HG03097 (cell line): Measurements from ENCODE around the gene PMPCB.

ENCODE experiments used
- ATAC-seq: cut with Tn5 transposase; IDR thresholded peaks from one replicate; pipeline ENCODE4 v1.9.1; 2021; ENCODE audit not compliant: unreplicated experiment, low FRiP score

Gene PMPCB

GRCh38 chr7:103317009-103317408 is 19.8 kb downstream of the PMPCB start:
- no peak for ATAC-seq

GRCh38 chr7:103325744-103326143 is 28.5 kb downstream of the PMPCB start:
- no peak for ATAC-seq

- no peak for ATAC-seq
Observed at GRCh38 chr7:103336761-103337160, 39.5 kb downstream of the PMPCB start.

GRCh38 chr7:103338864-103339263 is 41.6 kb downstream of the PMPCB start:
- no peak for ATAC-seq

DNA sequence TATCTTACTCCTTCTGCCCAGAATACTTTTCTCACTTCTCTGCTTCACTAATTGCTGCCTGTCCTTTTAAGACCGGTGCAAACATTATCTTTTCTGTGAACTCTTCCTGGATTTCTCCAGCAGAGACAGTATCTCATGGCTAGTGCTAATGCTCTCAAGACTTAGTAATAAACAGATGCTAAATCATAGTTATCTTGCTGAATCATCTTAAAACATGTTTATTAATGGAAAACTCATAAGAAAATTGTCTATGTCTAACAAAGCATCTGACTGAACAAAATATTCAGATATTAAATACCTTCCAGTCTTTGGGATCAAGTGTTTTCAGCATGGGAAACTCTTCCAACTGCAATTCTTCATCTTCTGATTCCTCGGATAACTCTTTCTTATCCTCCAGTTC is 44.2 kb downstream of the PMPCB start:
- ATAC-seq = no peak

DNA sequence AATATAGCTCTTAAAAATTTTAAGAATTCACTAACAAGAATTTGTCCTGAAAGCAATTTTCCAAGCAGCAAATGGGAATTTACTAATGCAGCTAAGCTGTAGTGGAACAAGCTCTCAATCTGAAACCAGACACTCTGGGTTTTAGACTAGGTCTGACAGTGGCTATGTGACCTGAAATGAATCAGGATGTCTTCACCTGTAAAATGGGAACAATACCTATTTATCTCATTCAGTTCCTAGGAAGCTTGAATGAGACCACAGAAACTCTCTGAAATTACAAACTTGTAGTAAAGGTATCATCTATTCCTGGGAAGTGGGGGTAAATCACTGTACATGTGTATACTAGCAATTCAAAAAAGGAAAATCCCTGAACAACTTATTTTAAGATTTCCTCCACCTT is 46.1 kb downstream of the PMPCB start:
- no peak for ATAC-seq

DNA sequence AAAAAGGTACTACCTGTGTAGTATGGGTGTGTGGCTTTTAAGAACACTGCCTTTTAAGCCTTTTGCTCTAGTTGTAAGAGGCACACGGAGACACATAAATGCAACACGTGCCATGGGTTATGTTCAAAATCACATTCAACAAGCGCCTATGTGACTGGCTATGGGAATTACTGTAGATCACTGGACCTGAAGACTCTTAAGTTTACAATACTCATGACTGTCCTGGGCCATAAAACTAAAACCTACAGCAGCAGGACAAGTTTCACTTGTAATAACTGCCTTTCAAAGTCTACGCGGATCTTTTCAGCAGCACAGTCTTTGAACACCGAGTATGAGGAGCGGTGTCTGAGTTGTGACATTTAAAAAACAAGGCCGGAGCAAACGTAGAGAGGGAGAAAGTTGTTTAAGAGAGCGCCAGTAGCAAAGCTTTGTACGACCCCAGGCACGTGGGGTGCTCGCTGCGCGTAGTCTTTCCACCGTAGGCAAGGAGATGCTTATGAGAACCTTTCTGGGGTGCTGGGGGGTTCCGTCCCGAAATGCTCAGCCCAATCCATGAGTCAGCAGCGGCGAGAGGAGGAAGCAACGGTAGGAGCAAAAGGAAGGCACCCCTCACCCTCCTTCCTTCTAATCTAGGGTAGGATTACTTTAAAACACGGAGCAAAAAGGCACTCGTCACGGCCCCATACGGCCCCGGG is 46.7 kb downstream of the PMPCB start:
- ATAC-seq = peak; percentile 0

GRCh38 chr7:103344453-103345149 is 47.4 kb downstream of the PMPCB start, which contains the start of gene DNAJC2:
DNAJC2 (minus strand) TSS chr7:103344767; CDS start chr7:103344622, 145 bp downstream.
- ATAC-seq = peak; percentile 76

DNA sequence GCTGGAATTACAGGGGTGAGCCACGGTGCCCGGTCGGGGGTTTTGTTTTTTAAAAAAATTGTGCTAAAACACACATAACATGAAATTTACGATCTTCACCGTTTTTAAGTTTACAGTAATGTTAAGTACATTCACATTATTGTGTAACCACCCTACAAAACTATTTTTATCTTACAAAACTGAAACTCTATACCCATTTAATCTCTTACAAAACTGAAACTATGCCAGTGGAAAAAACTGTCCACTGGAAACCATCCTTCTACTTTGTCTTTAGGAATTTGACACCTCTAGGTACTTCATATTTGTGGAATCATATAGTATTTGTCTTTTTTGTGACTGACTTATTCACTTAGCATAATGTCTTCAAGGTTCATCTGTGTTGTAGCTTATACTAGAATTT is 49.2 kb downstream of the PMPCB start:
- ATAC-seq = no peak

DNA sequence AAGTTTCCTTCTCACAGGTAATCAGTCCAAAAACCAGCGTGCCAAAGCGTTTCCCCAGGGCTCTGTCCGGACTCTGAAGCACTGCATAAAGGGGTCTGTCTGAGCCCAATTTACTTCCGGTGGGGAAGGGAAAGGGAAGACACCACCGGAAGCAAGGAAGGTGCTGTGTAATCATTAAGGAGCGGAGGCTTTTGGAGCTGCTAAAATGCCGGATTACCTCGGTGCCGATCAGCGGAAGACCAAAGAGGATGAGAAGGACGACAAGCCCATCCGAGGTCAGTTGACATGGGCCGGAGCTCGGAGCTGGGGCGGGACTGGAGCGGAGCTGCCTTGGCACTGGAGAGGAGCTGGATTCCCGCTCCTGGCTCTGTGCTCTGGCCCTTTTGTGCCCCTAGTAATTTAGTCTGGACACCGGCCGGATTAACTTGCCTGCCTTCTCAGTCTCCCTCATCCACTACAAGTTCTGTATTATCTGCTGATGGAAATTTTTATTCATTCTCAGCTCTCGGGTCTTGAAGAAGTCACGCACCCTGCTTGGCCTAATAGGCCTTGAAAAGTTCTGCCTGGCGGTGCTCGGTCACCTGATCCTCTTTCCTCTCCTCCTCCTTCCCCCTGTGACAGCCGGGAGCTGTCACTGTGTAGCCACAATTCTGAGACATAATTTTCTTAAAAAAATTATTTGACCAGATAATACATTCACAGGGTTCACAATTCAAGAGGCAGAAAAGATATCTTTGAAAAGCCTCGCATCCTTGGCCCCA is 50.5 kb downstream of the PMPCB start, which contains the start of gene PSMC2:
Gene PSMC2, plus strand, starts transcription at position 137 of the 761 bp plus-strand sequence. Its CDS starts 69 bp downstream, at position 206.
- ATAC-seq = peak; percentile 69

GRCh38 chr7:103348452-103348851 is 51.2 kb downstream of the PMPCB start:
- no peak for ATAC-seq

DNA sequence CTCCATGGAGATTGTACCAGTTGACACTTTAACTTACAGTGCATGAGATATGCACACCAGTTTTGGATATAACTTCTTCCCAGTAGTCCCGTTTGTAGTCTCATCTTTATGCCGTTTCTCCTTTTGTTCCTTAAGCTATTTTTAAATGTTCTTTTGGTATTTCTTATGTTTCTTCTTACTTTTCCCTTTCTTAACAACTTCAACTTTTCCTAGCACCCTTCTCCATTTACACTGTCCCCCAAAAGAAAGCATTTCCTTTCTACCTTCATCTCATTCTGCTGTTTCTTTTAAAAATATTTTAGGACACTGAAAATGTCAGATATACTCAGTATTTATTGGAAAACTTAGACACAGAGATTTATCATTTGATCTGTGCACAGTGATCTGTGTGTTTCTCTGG is 51.7 kb downstream of the PMPCB start:
- ATAC-seq = no peak

- no peak for ATAC-seq
Observed at GRCh38 chr7:103349805-103350204, 52.6 kb downstream of the PMPCB start.
